ENCODE data around the gene MED16.

The MED16 gene

GRCh38 chr19:835210-835810, 57.7 kb downstream of the MED16 start:
- H3K27me3 ChIP-seq (ENCODE audit: low read length): no peaks in the 10 kb centered on the region

GRCh38 chr19:834216-834615, 58.8 kb downstream of the MED16 start:
- Histone ChIP-seq H3K9me3 (ENCODE audit: insufficient read depth, low read length) (no peaks in the 10 kb centered on the region), H3K27ac (ENCODE audit: low read depth, low read length) (no peak overlapping the region), H3K27me3 (ENCODE audit: low read length) (no peaks in the 10 kb centered on the region), H3K9ac (ENCODE audit: low read length) (no peak overlapping the region), H3K79me2 (ENCODE audit: insufficient read depth, low read length) (no peaks in the 10 kb centered on the region), H3K4me2 (ENCODE audit: low read depth, low read length, poor library complexity, severe bottlenecking) (no peak overlapping the region), H2AFZ (ENCODE audit: low read depth, low read length, severe bottlenecking) (no peak overlapping the region), H3K4me3 (ENCODE audit: insufficient read depth, low read length, poor library complexity, severe bottlenecking) (no peak overlapping the region), H3K9me2 (replicated peaks; ENCODE audit: insufficient read depth, low read length) (no peaks in the 10 kb centered on the region), H3K36me3 (ENCODE audit: low read length) (no peaks in the 10 kb centered on the region), H4K20me1 (ENCODE audit: low read depth, low read length) (no peaks in the 10 kb centered on the region), H3F3A (ENCODE audit: insufficient read depth) (no peaks in the 10 kb centered on the region)
- TF ChIP-seq CTCF (IDR thresholded peaks at IDR 0.05; ENCODE audit: insufficient read depth, low read length, poor library complexity, severe bottlenecking): no peak
- TF ChIP-seq EZH2phosphoT487 (conservative IDR thresholded peaks at IDR 0.05; ENCODE audit: low read length): no peak

More at GRCh38 chr19:835210-835810, 57.7 kb downstream of the MED16 start:
- Histone ChIP-seq H2AFZ (ENCODE audit: low read depth, low read length, severe bottlenecking) (no peak overlapping the region), H3K27ac (ENCODE audit: low read depth, low read length) (no peak overlapping the region), H3K9ac (ENCODE audit: low read length) (no peak overlapping the region), H3K4me2 (ENCODE audit: low read depth, low read length, poor library complexity, severe bottlenecking) (no peak overlapping the region), H3K79me2 (ENCODE audit: insufficient read depth, low read length) (no peaks in the 10 kb centered on the region), H3K36me3 (ENCODE audit: low read length) (no peaks in the 10 kb centered on the region), H3K9me2 (replicated peaks; ENCODE audit: insufficient read depth, low read length) (no peaks in the 10 kb centered on the region), H4K20me1 (ENCODE audit: low read depth, low read length) (no peaks in the 10 kb centered on the region), H3K9me3 (ENCODE audit: insufficient read depth, low read length) (no peaks in the 10 kb centered on the region), H3K4me3 (ENCODE audit: insufficient read depth, low read length, poor library complexity, severe bottlenecking) (no peak overlapping the region), H3F3A (ENCODE audit: insufficient read depth) (no peaks in the 10 kb centered on the region)
- TF ChIP-seq EZH2phosphoT487 (conservative IDR thresholded peaks at IDR 0.05; ENCODE audit: low read length) (no peak), CTCF (IDR thresholded peaks at IDR 0.05; ENCODE audit: insufficient read depth, low read length, poor library complexity, severe bottlenecking) (no peak)

GRCh38 chr19:831407-832369, 61.3 kb downstream of the MED16 start:
- Histone ChIP-seq H4K20me1 (ENCODE audit: low read depth, low read length) (no peaks in the 10 kb centered on the region), H3K27me3 (ENCODE audit: low read length) (no peaks in the 10 kb centered on the region), H3K4me3 (ENCODE audit: insufficient read depth, low read length, poor library complexity, severe bottlenecking) (no peak overlapping the region), H3K9me3 (ENCODE audit: insufficient read depth, low read length) (no peaks in the 10 kb centered on the region), H2AFZ (ENCODE audit: low read depth, low read length, severe bottlenecking) (no peak overlapping the region), H3K4me2 (ENCODE audit: low read depth, low read length, poor library complexity, severe bottlenecking) (no peak overlapping the region), H3K36me3 (ENCODE audit: low read length) (no peaks in the 10 kb centered on the region), H3K79me2 (ENCODE audit: insufficient read depth, low read length) (no peaks in the 10 kb centered on the region), H3K9ac (ENCODE audit: low read length) (no peak overlapping the region), H3K9me2 (replicated peaks; ENCODE audit: insufficient read depth, low read length) (no peaks in the 10 kb centered on the region), H3F3A (ENCODE audit: insufficient read depth) (no peaks in the 10 kb centered on the region), H3K27ac (ENCODE audit: low read depth, low read length) (no peak overlapping the region)
- TF ChIP-seq CTCF (IDR thresholded peaks at IDR 0.05; ENCODE audit: insufficient read depth, low read length, poor library complexity, severe bottlenecking) (no peak), EZH2phosphoT487 (conservative IDR thresholded peaks at IDR 0.05; ENCODE audit: low read length) (no peak)
